HG02970 (cell line): Measurements from ENCODE around the gene ERICH6B.

Source experiments
- ATAC-seq: cut with Tn5 transposase; IDR thresholded peaks from one replicate; pipeline ENCODE4 v1.9.1; 2021; ENCODE audit warnings: mild to moderate bottlenecking, moderate library complexity, moderate number of reproducible peaks; ENCODE audit not compliant: unreplicated experiment, low FRiP score

ERICH6B gene

GRCh38 chr13:45508776-45509175 lies 106.8 kb downstream of the ERICH6B start:
- no peak for ATAC-seq

DNA sequence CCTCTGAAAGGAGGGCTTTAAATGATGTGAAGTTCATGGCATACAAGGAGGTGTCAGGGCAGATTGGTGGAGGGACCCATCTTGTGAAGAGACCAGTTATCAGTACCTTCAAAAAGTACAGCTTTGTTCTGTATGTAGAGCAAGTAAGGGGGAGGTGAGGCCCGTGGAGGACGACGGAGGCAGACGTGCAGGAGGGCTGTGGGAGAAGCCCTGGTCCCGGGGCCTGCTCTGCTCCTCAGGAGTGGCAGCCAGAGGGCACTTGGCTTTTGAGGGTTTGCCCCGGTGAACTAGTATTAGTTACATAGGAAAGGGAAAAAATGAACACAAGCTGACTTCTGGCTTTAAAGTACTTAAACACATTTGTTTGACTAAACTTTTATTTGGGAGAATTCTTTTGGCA lies 108.7 kb downstream of the ERICH6B start:
- ATAC-seq, result no peak

DNA sequence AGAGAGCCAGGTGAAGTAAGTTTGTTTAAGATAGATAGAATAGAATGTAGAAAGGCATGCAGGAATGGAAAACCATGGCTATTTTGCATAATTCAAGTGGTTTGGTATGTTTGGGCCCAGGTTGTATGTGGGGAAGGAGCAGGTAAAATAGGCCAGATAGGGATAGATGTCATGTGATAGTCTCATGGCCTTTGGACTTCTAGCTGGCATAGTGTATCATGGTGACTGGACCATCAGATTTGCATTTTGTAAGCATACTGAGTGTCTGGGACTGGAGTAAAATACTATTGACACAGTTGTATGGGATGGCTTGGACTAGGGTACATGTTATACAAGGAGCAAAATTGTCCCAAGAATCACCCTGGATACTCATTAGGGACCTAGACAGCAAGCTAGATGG lies 111.9 kb downstream of the ERICH6B start:
- no peak for ATAC-seq

- ATAC-seq, result no peak
Observed at GRCh38 chr13:45501175-45501526, 114.4 kb downstream of the ERICH6B start.

GRCh38 chr13:45500492-45501174 lies 114.9 kb downstream of the ERICH6B start:
- ATAC-seq, result no peak

- ATAC-seq, result no peak
Observed at GRCh38 chr13:45496942-45497341, 118.6 kb downstream of the ERICH6B start.

- ATAC-seq, result no peak
Observed at GRCh38 chr13:45492538-45492937, 123.0 kb downstream of the ERICH6B start.
